SK-N-MC (cell line): Measurements from ENCODE around the gene WWC1.

ENCODE experiments used
- DNase-seq: peaks from one replicate; pipeline ENCODE4 v3.0.0-alpha.2; 2011; ENCODE audit warnings: low read depth, low spot score
- H3K27ac ChIP-seq: fragments of 200-600 bp; sonication (generic); 2 replicates; pipeline ENCODE4 v1.5.1; 2016; ENCODE audit warnings: mixed run types
- H3K36me3 ChIP-seq: fragments of 200-600 bp; sonication (generic); 2 replicates; pipeline ENCODE4 v1.6.1; 2017; ENCODE audit warnings: antibody characterized with exemption, low read length, mixed read lengths; ENCODE audit not compliant: insufficient read depth
- H3K4me3 ChIP-seq: fragments of 200-600 bp; sonication (generic); 2 replicates; pipeline ENCODE4 v1.5.1; 2016
- H3K9ac ChIP-seq: fragments of 200-600 bp; sonication (generic); 2 replicates; pipeline ENCODE4 v1.8.0; 2017; ENCODE audit warnings: mixed run types, mixed read lengths; ENCODE audit not compliant: insufficient read length
- H3K9me3 ChIP-seq: fragments of 200-600 bp; sonication (generic); 2 replicates; pipeline ENCODE4 v1.6.1; 2017; ENCODE audit warnings: low read depth, mild to moderate bottlenecking, antibody characterized with exemption, low read length, moderate library complexity, mixed read lengths
- EZH2 ChIP-seq: fragments of 200-600 bp; sonication (generic); IDR thresholded peaks from one replicate; pipeline ENCODE4 v1.6.1; 2017; ENCODE audit warnings: antibody characterized with exemption
- FOXP2 ChIP-seq: optimal IDR thresholded peaks from 2 replicates; pipeline ENCODE3; 2011; ENCODE audit warnings: mild to moderate bottlenecking, moderate library complexity; ENCODE audit not compliant: insufficient read depth; ENCODE audit errors: extremely low read length, control extremely low read depth
- POLR2AphosphoS5 ChIP-seq: IDR thresholded peaks from 2 replicates; pipeline ENCODE4 v1.6.1; 2012; ENCODE audit warnings: mild to moderate bottlenecking, low read depth, low read length, borderline replicate concordance

WWC1 gene

DNA sequence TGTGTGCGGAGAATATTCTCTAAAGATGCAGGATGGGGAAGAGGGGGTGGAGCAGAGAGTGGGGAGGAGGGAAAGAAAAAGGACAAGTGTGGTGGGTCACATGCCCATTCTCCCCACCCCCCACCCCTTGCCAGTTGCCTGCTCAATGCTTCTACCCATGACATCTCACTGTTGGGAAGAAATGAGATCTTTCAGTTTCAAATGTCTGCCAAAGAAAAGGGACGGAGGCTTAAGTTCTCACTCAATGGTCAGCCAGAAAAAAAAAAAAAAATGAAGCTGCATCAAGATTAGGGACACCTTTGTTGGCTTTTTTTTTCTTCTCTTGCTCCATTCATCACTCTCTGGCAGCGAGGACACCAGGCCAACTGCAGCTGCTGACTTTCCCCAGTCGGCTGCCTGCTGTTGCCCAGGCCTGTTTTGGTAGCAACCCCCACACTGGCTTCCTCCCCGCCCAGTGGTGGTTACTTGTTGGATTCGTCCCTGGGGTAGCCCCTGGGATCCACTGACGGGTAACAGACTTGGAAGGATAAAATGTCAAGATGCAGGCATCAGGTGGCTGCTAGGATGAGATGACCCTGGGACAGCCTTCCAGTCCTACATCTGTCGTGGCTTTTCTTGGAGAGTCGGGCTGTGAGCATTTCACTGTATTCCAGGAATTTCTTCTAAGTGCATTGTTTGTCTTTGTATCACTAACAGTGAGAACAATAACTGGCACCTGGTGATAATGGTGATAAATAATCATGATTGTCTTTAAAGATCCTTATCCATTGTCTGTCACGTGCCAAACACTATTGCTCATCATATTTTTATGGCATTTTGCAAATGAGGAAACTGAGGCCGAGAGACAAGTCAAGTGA lies 9.1 kb downstream of the WWC1 start:
- H3K9ac ChIP-seq: no peak overlapping the region
- H3K27ac ChIP-seq: no peak overlapping the region
- H3K4me3 ChIP-seq: no peak overlapping the region
- H3K36me3 ChIP-seq: no peaks in the 10 kb centered on the region
- DNase-seq: no peak
- no peak for TF ChIP-seq POLR2AphosphoS5
- TF ChIP-seq EZH2: no peak
- TF ChIP-seq FOXP2: no peak
- no peaks in the 10 kb centered on the region for H3K9me3 ChIP-seq

DNA sequence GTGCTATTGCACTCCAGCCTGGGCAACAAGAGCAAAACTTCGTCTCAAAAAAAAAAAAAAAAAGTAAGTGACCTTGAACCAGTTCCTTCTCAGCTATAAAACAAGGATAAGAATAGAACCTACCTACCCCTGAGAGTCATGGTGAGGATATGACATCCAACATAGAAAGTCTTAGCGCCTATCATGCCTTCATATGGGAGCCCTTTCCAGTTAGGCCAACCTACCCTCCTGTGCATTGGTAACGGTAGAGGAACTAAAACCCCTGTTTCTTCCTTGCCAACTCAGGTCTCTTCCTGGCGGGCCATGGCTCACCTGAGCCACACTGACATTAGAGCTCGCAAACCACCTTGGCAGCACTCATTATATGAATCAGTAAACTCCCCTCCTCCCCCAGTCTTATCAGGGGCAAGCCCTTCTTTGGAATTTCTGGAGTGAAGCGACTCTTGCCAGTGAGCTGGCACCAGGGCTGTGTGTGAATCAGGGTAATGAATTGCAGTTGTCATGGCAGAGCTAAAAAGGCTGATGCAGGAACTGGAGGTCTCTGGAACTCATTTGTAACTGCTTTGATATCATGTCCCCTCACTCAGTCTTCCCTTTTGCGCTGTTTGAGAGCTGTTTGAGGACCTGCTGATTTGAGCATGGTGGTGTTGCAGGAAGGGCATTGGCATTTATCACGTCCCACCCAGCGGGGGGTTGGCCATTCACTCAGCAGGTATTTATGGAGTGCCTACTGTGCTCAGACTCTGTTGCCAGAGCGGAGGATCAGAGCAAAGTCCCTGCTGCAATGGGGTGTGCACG lies 10.3 kb downstream of the WWC1 start:
- no peaks in the 10 kb centered on the region for H3K9me3 ChIP-seq
- H3K4me3 ChIP-seq: no peak overlapping the region
- H3K9ac ChIP-seq: no peak overlapping the region
- no peak overlapping the region for H3K27ac ChIP-seq
- no peak for DNase-seq
- H3K36me3 ChIP-seq: no peaks in the 10 kb centered on the region
- TF ChIP-seq POLR2AphosphoS5: no peak
- no peak for TF ChIP-seq EZH2
- no peak for TF ChIP-seq FOXP2

DNA sequence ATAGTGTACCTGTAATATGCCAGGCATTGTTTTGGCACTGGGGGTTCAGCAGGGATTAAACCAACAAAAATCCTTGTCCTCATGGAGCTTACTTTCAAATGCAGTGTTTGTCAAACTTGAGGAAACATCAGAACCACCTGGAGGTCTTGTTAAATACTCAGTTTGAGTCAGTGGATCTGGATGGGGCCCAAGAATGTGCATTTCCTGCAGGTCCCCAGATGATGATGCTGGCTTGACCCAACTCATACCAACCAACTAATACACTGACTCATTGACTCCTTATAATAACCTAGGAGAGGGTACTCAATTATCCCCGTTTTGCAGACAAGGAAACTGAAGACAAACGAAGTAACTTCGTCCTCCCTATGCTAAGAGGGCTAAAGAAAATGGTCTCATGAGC lies 11.3 kb downstream of the WWC1 start:
- TF ChIP-seq POLR2AphosphoS5: no peak
- no peak for TF ChIP-seq FOXP2
- no peak for TF ChIP-seq EZH2
- H3K9ac ChIP-seq: no peak overlapping the region
- H3K9me3 ChIP-seq: no peaks in the 10 kb centered on the region
- DNase-seq: no peak
- H3K4me3 ChIP-seq: no peak overlapping the region
- H3K27ac ChIP-seq: no peak overlapping the region
- H3K36me3 ChIP-seq: no peaks in the 10 kb centered on the region

DNA sequence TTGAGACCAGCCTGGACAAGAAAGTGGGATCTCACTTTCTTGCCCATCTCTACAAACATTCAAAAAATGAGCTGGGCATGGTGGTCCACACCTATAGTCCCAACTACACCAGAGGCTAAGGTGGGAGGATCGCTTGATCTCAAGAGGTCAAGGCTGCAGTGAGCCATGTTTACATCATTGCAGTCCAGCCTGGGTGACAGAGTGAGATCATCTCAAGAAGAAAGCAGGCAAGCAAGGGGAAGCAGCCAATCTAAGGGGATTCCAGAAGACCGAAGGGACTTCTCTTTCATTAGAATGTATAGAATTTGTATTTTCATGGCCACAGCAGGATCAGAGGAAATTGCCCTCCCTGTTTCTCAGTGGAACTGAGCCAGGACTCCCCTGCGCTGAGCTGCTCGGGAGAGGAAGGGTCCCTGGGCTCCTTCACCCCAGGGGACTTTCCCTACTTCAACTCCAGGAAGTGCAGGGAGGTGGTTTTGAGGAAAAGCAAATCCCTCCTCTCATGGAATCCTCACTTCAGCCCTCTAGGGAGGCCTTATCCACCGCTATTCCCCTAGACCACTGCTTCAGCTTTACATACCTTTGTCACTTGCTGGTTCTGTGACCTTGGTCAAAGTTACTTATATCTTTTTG lies 12.1 kb downstream of the WWC1 start:
- Histone ChIP-seq H3K9me3 (no peaks in the 10 kb centered on the region), H3K4me3 (no peak overlapping the region), H3K9ac (no peak overlapping the region), H3K27ac (no peak overlapping the region), H3K36me3 (no peaks in the 10 kb centered on the region)
- DNase-seq: no peak
- TF ChIP-seq EZH2 (no peak), POLR2AphosphoS5 (no peak), FOXP2 (no peak)

DNA sequence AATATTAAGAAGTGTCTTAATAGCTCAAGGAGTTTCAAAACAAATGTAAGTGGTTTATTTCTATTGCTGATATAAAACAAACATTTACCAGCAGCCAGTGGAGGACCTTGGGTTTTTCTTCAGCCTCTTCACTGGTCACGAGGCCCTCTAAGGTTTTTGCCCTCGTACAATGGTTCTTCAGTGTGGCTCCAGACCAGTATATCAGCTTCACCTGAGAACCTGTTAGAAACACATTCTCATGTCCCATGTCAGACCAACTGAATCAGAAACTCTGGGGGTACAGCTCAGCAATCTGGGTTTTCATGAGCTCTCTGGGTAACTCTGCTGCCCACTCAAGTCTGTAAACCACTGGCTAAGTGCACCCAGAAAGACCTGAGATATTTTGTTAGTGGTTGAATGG lies 12.9 kb downstream of the WWC1 start:
- H3K27ac ChIP-seq: no peak overlapping the region
- no peaks in the 10 kb centered on the region for H3K36me3 ChIP-seq
- no peak overlapping the region for H3K4me3 ChIP-seq
- TF ChIP-seq POLR2AphosphoS5 (no peak), EZH2 (no peak), FOXP2 (no peak)
- H3K9me3 ChIP-seq: no peaks in the 10 kb centered on the region
- no peak for DNase-seq
- H3K9ac ChIP-seq: no peak overlapping the region

DNA sequence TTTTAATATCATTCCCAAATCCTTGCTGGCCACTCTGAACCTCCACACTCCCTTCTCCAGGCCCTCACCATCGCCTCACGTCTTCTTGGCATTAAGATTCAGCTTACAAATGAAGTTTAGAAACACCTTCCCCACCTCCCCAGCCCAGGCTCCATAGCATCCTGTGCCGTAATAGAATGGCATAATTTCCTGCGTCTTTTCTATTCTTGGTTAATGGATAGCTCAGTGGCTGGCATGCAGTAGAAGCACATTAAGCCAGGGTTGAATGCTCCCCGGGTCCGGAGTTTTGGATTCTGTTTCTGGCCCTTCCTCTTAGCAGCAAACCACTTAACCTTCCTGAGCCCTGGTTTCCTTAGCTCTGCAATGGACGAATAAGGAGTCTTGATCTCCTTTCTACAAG lies 13.8 kb downstream of the WWC1 start:
- no peak for DNase-seq

DNA sequence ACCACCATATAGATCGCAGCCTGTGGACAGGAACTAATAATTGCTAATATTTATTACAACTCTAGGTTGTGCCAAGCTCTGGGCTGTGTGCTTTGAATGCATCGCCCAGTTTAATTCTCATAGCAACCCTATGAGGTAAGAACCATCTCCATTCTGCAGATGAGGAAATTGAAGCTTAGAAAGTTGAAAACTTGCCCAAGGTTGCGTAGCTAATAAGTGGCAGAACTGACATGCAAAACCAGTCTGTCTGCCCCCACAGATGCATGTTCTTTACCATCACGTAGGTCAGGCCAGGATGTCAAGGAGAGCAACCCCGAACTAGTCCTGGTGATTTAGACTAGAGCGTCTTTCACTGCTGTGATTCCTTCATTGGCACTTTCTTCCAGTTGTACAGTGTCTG lies 15.6 kb downstream of the WWC1 start:
- Histone ChIP-seq H3K4me3 (no peak overlapping the region), H3K9ac (no peak overlapping the region), H3K9me3 (no peaks in the 10 kb centered on the region), H3K36me3 (no peaks in the 10 kb centered on the region), H3K27ac (no peak overlapping the region)
- no peak for TF ChIP-seq EZH2
- no peak for TF ChIP-seq POLR2AphosphoS5
- no peak for DNase-seq

More for the DNA sequence above, 13.8 kb downstream of the WWC1 start:
- H3K36me3 ChIP-seq: no peaks in the 10 kb centered on the region
- H3K4me3 ChIP-seq: no peak overlapping the region
- TF ChIP-seq FOXP2: no peak
- TF ChIP-seq EZH2: no peak
- TF ChIP-seq POLR2AphosphoS5: no peak
- H3K9ac ChIP-seq: no peak overlapping the region
- no peak overlapping the region for H3K27ac ChIP-seq
- no peaks in the 10 kb centered on the region for H3K9me3 ChIP-seq

DNA sequence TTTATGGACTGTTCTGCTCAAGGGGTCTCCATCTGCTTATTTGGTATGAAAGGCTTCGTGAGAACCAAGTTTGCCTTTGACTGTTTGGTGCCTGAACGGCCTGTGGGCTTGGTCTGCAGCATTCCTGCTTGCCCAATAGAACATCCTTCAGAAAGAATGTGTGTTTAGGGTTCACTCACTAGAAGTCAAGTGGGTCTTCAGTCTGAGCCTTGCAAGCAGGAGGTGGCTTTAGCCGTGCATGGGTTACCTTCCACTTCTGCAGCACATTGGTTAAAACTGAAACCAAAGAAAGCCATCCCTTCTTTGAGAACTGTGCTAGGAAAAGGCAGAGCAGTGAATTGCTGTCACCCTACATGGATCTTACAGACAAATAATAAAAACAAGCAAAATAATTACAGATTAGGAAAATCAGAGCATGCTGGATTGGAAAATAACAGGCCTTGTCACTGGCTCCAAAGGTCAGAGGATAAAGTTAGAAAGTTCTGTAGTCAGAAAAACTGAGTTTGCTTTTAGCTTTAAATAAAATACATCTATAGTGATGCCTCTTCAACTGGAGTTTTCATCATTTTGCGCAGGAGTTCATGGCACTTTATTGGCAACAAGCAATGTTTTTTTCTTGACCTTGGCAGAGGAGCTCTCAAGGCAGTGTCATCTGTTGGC lies 16.6 kb downstream of the WWC1 start:
- Histone ChIP-seq H3K9ac (no peak overlapping the region), H3K27ac (no peak overlapping the region), H3K36me3 (no peaks in the 10 kb centered on the region), H3K9me3 (no peaks in the 10 kb centered on the region), H3K4me3 (no peak overlapping the region)
- TF ChIP-seq FOXP2 (no peak), POLR2AphosphoS5 (no peak), EZH2 (no peak)
- no peak for DNase-seq
